OCI-LY1 (cell line): ENCODE measurements around the gene ZSCAN10.

ENCODE experiments used
- CTCF ChIP-seq: fragments of 200-600 bp; sonication (generic), shearing (Covaris generic); IDR thresholded peaks from 2 replicates; pipeline ENCODE4 v1.5.1; 2017; ENCODE audit warnings: mild to moderate bottlenecking, antibody characterized with exemption, low read length, moderate library complexity, mixed read lengths
- EZH2 ChIP-seq: fragments of 200-600 bp; sonication (generic), shearing (Covaris generic); IDR thresholded peaks from 2 replicates; pipeline ENCODE4 v1.8.0; 2017; ENCODE audit warnings: borderline replicate concordance, mixed run types, mild to moderate bottlenecking, antibody characterized with exemption, low read length, moderate library complexity, mixed read lengths

- TF ChIP-seq CTCF, result no peak
- no peak for TF ChIP-seq EZH2
Observed at GRCh38 chr16:3142770-3143169, 43.7 kb upstream of the ZSCAN10 start.
